ENCODE measurements around the gene SYMPK.

Gene SYMPK

DNA sequence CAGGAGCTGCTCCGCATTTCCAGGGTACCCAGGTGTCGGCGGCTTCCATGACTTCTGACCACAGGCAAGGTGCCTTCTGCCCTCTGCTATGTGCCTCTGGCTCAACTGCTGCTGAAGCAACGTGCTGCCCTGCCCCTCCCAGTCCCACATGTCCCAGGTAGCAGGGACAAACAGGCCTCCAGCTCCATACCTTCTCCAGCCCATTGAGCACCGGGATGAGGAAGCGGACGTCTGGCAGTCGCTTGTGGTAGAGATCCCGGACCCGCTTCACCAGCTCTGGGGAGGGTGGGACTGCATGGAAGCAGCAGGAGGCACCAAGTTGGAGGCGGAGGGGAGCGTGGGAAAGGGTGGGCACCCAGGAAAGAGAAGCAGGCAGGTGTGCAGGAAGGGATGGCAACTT, 39.8 kb downstream of the SYMPK start:
- no peak overlapping the region for H3K4me2 ChIP-seq (ENCODE audit: low read depth, low read length, poor library complexity, severe bottlenecking)
- H3K4me3 ChIP-seq (ENCODE audit: insufficient read depth, low read length, poor library complexity, severe bottlenecking): no peak overlapping the region
- no peaks in the 10 kb centered on the region for H4K20me1 ChIP-seq (ENCODE audit: low read depth, low read length)
- no peaks in the 10 kb centered on the region for H3K27me3 ChIP-seq (ENCODE audit: low read length)
- H3K36me3 ChIP-seq (ENCODE audit: low read length): no peaks in the 10 kb centered on the region; the same call in 1 of the 2 replicates
- no peaks in the 10 kb centered on the region for H3K9me2 ChIP-seq (replicated peaks; ENCODE audit: insufficient read depth, low read length)
- H3K27ac ChIP-seq (ENCODE audit: low read depth, low read length): no peak overlapping the region
- H3F3A ChIP-seq (ENCODE audit: insufficient read depth): no peaks in the 10 kb centered on the region
- no peak overlapping the region for H3K9ac ChIP-seq (ENCODE audit: low read length)
- H3K9me3 ChIP-seq (ENCODE audit: insufficient read depth, low read length): no peaks in the 10 kb centered on the region
- TF ChIP-seq EZH2phosphoT487 (conservative IDR thresholded peaks at IDR 0.05; ENCODE audit: low read length): no peak
- TF ChIP-seq, protein P1, sequence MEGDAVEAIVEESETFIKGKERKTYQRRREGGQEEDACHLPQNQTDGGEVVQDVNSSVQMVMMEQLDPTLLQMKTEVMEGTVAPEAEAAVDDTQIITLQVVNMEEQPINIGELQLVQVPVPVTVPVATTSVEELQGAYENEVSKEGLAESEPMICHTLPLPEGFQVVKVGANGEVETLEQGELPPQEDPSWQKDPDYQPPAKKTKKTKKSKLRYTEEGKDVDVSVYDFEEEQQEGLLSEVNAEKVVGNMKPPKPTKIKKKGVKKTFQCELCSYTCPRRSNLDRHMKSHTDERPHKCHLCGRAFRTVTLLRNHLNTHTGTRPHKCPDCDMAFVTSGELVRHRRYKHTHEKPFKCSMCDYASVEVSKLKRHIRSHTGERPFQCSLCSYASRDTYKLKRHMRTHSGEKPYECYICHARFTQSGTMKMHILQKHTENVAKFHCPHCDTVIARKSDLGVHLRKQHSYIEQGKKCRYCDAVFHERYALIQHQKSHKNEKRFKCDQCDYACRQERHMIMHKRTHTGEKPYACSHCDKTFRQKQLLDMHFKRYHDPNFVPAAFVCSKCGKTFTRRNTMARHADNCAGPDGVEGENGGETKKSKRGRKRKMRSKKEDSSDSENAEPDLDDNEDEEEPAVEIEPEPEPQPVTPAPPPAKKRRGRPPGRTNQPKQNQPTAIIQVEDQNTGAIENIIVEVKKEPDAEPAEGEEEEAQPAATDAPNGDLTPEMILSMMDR (IDR thresholded peaks at IDR 0.05; ENCODE audit: insufficient read depth, low read length, poor library complexity, severe bottlenecking): no peak
- H2AFZ ChIP-seq (ENCODE audit: low read depth, low read length, severe bottlenecking): no peak overlapping the region
- H3K79me2 ChIP-seq (ENCODE audit: insufficient read depth, low read length): no peaks in the 10 kb centered on the region

GRCh38 chr19:45822716-45823115, 40.2 kb downstream of the SYMPK start:
- Histone ChIP-seq H3K27ac (ENCODE audit: low read depth, low read length) (no peak overlapping the region), H2AFZ (ENCODE audit: low read depth, low read length, severe bottlenecking) (no peak overlapping the region), H3K27me3 (ENCODE audit: low read length) (no peaks in the 10 kb centered on the region), H3K9me3 (ENCODE audit: insufficient read depth, low read length) (no peaks in the 10 kb centered on the region), H3K79me2 (ENCODE audit: insufficient read depth, low read length) (no peaks in the 10 kb centered on the region), H3K4me2 (ENCODE audit: low read depth, low read length, poor library complexity, severe bottlenecking) (no peak overlapping the region), H4K20me1 (ENCODE audit: low read depth, low read length) (no peaks in the 10 kb centered on the region), H3K4me3 (ENCODE audit: insufficient read depth, low read length, poor library complexity, severe bottlenecking) (no peak overlapping the region), H3K9ac (ENCODE audit: low read length) (no peak overlapping the region), H3F3A (ENCODE audit: insufficient read depth) (no peaks in the 10 kb centered on the region), H3K36me3 (ENCODE audit: low read length) (no peaks in the 10 kb centered on the region), H3K9me2 (replicated peaks; ENCODE audit: insufficient read depth, low read length) (no peaks in the 10 kb centered on the region)
- TF ChIP-seq EZH2phosphoT487 (conservative IDR thresholded peaks at IDR 0.05; ENCODE audit: low read length): no peak
- TF ChIP-seq, protein P1 (IDR thresholded peaks at IDR 0.05; ENCODE audit: insufficient read depth, low read length, poor library complexity, severe bottlenecking): no peak

GRCh38 chr19:45821570-45821969, 41.4 kb downstream of the SYMPK start:
- H3K4me3 ChIP-seq (ENCODE audit: insufficient read depth, low read length, poor library complexity, severe bottlenecking): no peak overlapping the region
- H3K36me3 ChIP-seq (ENCODE audit: low read length): no peaks in the 10 kb centered on the region
- H3K4me2 ChIP-seq (ENCODE audit: low read depth, low read length, poor library complexity, severe bottlenecking): no peak overlapping the region
- H3K27me3 ChIP-seq (ENCODE audit: low read length): no peaks in the 10 kb centered on the region
- no peaks in the 10 kb centered on the region for H4K20me1 ChIP-seq (ENCODE audit: low read depth, low read length)
- H3K9ac ChIP-seq (ENCODE audit: low read length): no peak overlapping the region
- no peaks in the 10 kb centered on the region for H3K9me2 ChIP-seq (replicated peaks; ENCODE audit: insufficient read depth, low read length)
- no peaks in the 10 kb centered on the region for H3K79me2 ChIP-seq (ENCODE audit: insufficient read depth, low read length)
- no peak overlapping the region for H3K27ac ChIP-seq (ENCODE audit: low read depth, low read length)
- peaks cover 3% of the 10 kb centered on the region; the same call in 1 of the 2 replicates for H3F3A ChIP-seq (ENCODE audit: insufficient read depth)
- TF ChIP-seq EZH2phosphoT487 (conservative IDR thresholded peaks at IDR 0.05; ENCODE audit: low read length): no peak
- TF ChIP-seq, protein P1 (IDR thresholded peaks at IDR 0.05; ENCODE audit: insufficient read depth, low read length, poor library complexity, severe bottlenecking): no peak
- H2AFZ ChIP-seq (ENCODE audit: low read depth, low read length, severe bottlenecking): no peak overlapping the region
- H3K9me3 ChIP-seq (ENCODE audit: insufficient read depth, low read length): no peaks in the 10 kb centered on the region
